H1 (cell line): ENCODE data around the gene USH1C. TPM values are rescaled to one million over a fixed set of nuclear protein-coding genes. Genes with fewer than 3 reads are reported as not detected.

Source experiments
- E2F6 ChIP-seq: IDR thresholded peaks from 2 replicates; pipeline ENCODE4 v1.6.1; 2012; ENCODE audit warnings: inconsistent platforms
- EP300 ChIP-seq, 2 experiments: IDR thresholded peaks; 1 replicate in 1 of 2; 2 replicates in 1 of 2; pipeline ENCODE4 v1.6.1; 2011 to 2012; ENCODE audit warnings: low read depth in 2 of 2, low read length in 2 of 2, mild to moderate bottlenecking in 2 of 2, borderline replicate concordance in 1 of 2, inconsistent platforms in 1 of 2, moderate library complexity in 1 of 2
- polyA plus RNA-seq, 7 experiments: library from polyadenylated mRNA; depleted of rRNA in 3 of 7; stranded (reverse) in 5 of 7; unstranded in 2 of 7; fragments of >200 nt in 5 of 7; fragments of 200-250 nt in 2 of 7; gene quantifications; 1 replicate in 5 of 7; 2 replicates in 1 of 7; 4 replicates in 1 of 7; pipeline versions ENCODE4 v1.2.1 to v1.2.3, GENCODE V29; 2011 to 2013; ENCODE audit warnings: missing spikeins in 2 of 7, mixed read lengths in 2 of 7
- total RNA-seq: library from RNA; stranded (reverse); fragmentation: NEBNext Ultra II Directional; extraction: Animal tissue kit (Norgen Biotek cat#: 25700); gene quantifications from 2 replicates; pipeline ENCODE4 v1.2.1, GENCODE V29; 2021

The USH1C gene
- total and polyA plus RNA-seq, 2 of the 8 experiments (the other 6 are each of a cell fraction or from before 2014, with no cell fraction given), result 1.3 to 1.6 TPM

GRCh38 chr11:17563961-17564686, 19.9 kb upstream of the USH1C start (continued):
- no peak for TF ChIP-seq E2F6
- no peak for TF ChIP-seq EP300 (IDR thresholded peaks at IDR 0.05; ENCODE audit: borderline replicate concordance in 1 of 2, low read depth in 2 of 2, low read length in 2 of 2)
